HG02798 (cell line): Measurements from ENCODE around the gene PCDH9.
A peak's percentile ranks its signal among the peaks of the same experiment; 100 is the strongest.

Experiments used
- ATAC-seq: cut with Tn5 transposase; IDR thresholded peaks from one replicate; pipeline ENCODE4 v1.9.1; 2021; ENCODE audit warnings: mild to moderate bottlenecking; ENCODE audit not compliant: unreplicated experiment, poor library complexity

PCDH9 gene

GRCh38 chr13:67229481-67230403, at the start of gene PCDH9:
PCDH9 (minus strand) TSS chr13:67230336; CDS start chr13:67228440, 1,896 bp downstream.
- ATAC-seq: peak; percentile 5

GRCh38 chr13:67278235-67278634, 48.1 kb upstream of the PCDH9 start:
- no peak for ATAC-seq

GRCh38 chr13:67277581-67277980, 47.4 kb upstream of the PCDH9 start:
- ATAC-seq: no peak

- ATAC-seq: no peak
Measured at GRCh38 chr13:67275351-67275960, 45.3 kb upstream of the PCDH9 start.

GRCh38 chr13:67273001-67273400, 42.9 kb upstream of the PCDH9 start:
- ATAC-seq: no peak

GRCh38 chr13:67267136-67267535, 37.0 kb upstream of the PCDH9 start:
- no peak for ATAC-seq

- ATAC-seq: no peak
Measured at GRCh38 chr13:67259208-67259607, 29.1 kb upstream of the PCDH9 start.

GRCh38 chr13:67258482-67258881, 28.3 kb upstream of the PCDH9 start:
- peak; percentile 79 for ATAC-seq

GRCh38 chr13:67238861-67239260, 8.7 kb upstream of the PCDH9 start:
- no peak for ATAC-seq

- ATAC-seq: peak; percentile 82
Measured at GRCh38 chr13:67238277-67238859, 8.2 kb upstream of the PCDH9 start.

GRCh38 chr13:67235265-67235664, 5.1 kb upstream of the PCDH9 start:
- no peak for ATAC-seq

GRCh38 chr13:67232384-67232783, 2.2 kb upstream of the PCDH9 start:
- no peak for ATAC-seq

- no peak for ATAC-seq
Measured at GRCh38 chr13:67231289-67232000, 1.3 kb upstream of the PCDH9 start.

GRCh38 chr13:67230404-67231288, 510 bp upstream of the PCDH9 start:
- ATAC-seq: peak; percentile 99

- no peak for ATAC-seq
Measured at GRCh38 chr13:67228916-67229315, 1.2 kb downstream of the PCDH9 start.

GRCh38 chr13:67228031-67228430, 2.1 kb downstream of the PCDH9 start:
- no peak for ATAC-seq

- no peak for ATAC-seq
Measured at GRCh38 chr13:67227131-67227983, 2.8 kb downstream of the PCDH9 start.

GRCh38 chr13:67226696-67227095, 3.4 kb downstream of the PCDH9 start:
- ATAC-seq: no peak
